WTC11 (cell line): ENCODE results near the gene AZIN2. TPM values are rescaled to one million over a fixed set of nuclear protein-coding genes. Genes with fewer than 3 reads are reported as not detected.

Experiments used
- ATAC-seq: fragments of 200-7000 bp; cut with Tn5 transposase; 2 replicates; pipeline ENCODE4 v1.10.0; 2021; ENCODE audit warnings: mild to moderate bottlenecking, moderate library complexity
- CTCF ChIA-PET: fragments of 300-600 bp; sonication (Branson Sonifier 250); formaldehyde crosslinking; loops from one replicate; lab custom pipeline; 2021; ENCODE audit warnings: antibody characterized with exemption; lab: Charles Lee
- POLR2A ChIA-PET: fragments of 350-600 bp; sonication (Branson Sonifier 250); formaldehyde crosslinking; loops from one replicate; lab custom pipeline; 2021; ENCODE audit warnings: antibody characterized with exemption; lab: Charles Lee
- DNase-seq: peaks from one replicate; pipeline ENCODE4 v3.0.0; 2021; ENCODE audit warnings: low spot score
- H3K27ac Mint-ChIP-seq: 2 replicates; pipeline ENCODE4 v1.8.0; 2021; ENCODE audit warnings: mixed read lengths
- H3K27me3 Mint-ChIP-seq: 2 replicates; pipeline ENCODE4 v1.8.0; 2021; ENCODE audit warnings: low read depth, mild to moderate bottlenecking, moderate library complexity, mixed read lengths
- H3K36me3 Mint-ChIP-seq: 2 replicates; pipeline ENCODE4 v1.8.0; 2021; ENCODE audit warnings: mixed read lengths
- H3K4me1 Mint-ChIP-seq: 2 replicates; pipeline ENCODE4 v1.8.0; 2022; ENCODE audit warnings: mixed read lengths
- H3K4me3 Mint-ChIP-seq: 2 replicates; pipeline ENCODE4 v1.8.0; 2021; ENCODE audit warnings: mild to moderate bottlenecking, moderate library complexity, mixed read lengths
- H3K9me3 Mint-ChIP-seq: 2 replicates; pipeline ENCODE4 v1.8.0; 2021; ENCODE audit warnings: mixed read lengths
- AR ChIP-seq: fragments of 250-450 bp; sonication (Bioruptor Pico); IDR thresholded peaks from 2 replicates; pipeline ENCODE4 v1.9.0; 2021; ENCODE audit warnings: mild to moderate bottlenecking
- ARID4B ChIP-seq: sonication (generic); formaldehyde crosslinking; IDR thresholded peaks from 2 replicates; pipeline ENCODE4 v1.8.0; 2023; ENCODE audit warnings: missing genetic modification reagents, mild to moderate bottlenecking, borderline replicate concordance
- ATF1 ChIP-seq: sonication (generic); formaldehyde crosslinking; IDR thresholded peaks from 2 replicates; pipeline ENCODE4 v1.8.1; 2023; ENCODE audit warnings: mild to moderate bottlenecking, moderate library complexity, missing genetic modification reagents
- ATF2 ChIP-seq: sonication (generic); formaldehyde crosslinking; IDR thresholded peaks from 2 replicates; pipeline ENCODE4 v1.8.1; 2022; ENCODE audit warnings: low read depth, missing genetic modification reagents, borderline replicate concordance
- CREM ChIP-seq: sonication (generic); formaldehyde crosslinking; IDR thresholded peaks from 2 replicates; pipeline ENCODE4 v1.8.1; 2022; ENCODE audit warnings: mild to moderate bottlenecking, missing genetic modification reagents, moderate library complexity
- E2F1 ChIP-seq: sonication (generic); formaldehyde crosslinking; IDR thresholded peaks from 2 replicates; pipeline ENCODE4 v1.8.0; 2022; ENCODE audit warnings: mild to moderate bottlenecking, missing genetic modification reagents
- E2F5 ChIP-seq: sonication (generic); formaldehyde crosslinking; IDR thresholded peaks from 2 replicates; pipeline ENCODE4 v1.8.1; 2022; ENCODE audit warnings: mild to moderate bottlenecking, moderate library complexity, missing genetic modification reagents
- ELF4 ChIP-seq: sonication (generic); formaldehyde crosslinking; IDR thresholded peaks from 2 replicates; pipeline ENCODE4 v1.8.1; 2022; ENCODE audit warnings: low read depth, mild to moderate bottlenecking, moderate library complexity, missing genetic modification reagents
- ERG ChIP-seq: fragments of 250-450 bp; sonication (Bioruptor Pico); IDR thresholded peaks from 2 replicates; pipeline ENCODE4 v1.8.0; 2021; ENCODE audit warnings: mild to moderate bottlenecking
- GABPB1 ChIP-seq: sonication (generic); formaldehyde crosslinking; IDR thresholded peaks from 2 replicates; pipeline ENCODE4 v1.8.1; 2023; ENCODE audit warnings: mild to moderate bottlenecking, missing genetic modification reagents
- IRF1 ChIP-seq: sonication (generic); formaldehyde crosslinking; IDR thresholded peaks from 2 replicates; pipeline ENCODE4 v1.8.0; 2023; ENCODE audit warnings: missing genetic modification reagents
- MLX ChIP-seq: sonication (generic); formaldehyde crosslinking; IDR thresholded peaks from 2 replicates; pipeline ENCODE4 v1.8.1; 2023; ENCODE audit warnings: mild to moderate bottlenecking, missing genetic modification reagents, moderate library complexity
- NFE2L1 ChIP-seq: sonication (generic); formaldehyde crosslinking; IDR thresholded peaks from 2 replicates; pipeline ENCODE4 v1.8.1; 2023; ENCODE audit warnings: missing genetic modification reagents
- PRRX2 ChIP-seq: fragments of 250-450 bp; sonication (Bioruptor Pico); IDR thresholded peaks from 2 replicates; pipeline ENCODE4 v1.8.0; 2021; ENCODE audit warnings: mild to moderate bottlenecking
- ZNF423 ChIP-seq: fragments of 250-450 bp; sonication (Bioruptor Pico); IDR thresholded peaks from 2 replicates; pipeline ENCODE4 v2.1.2; 2022; ENCODE audit warnings: mild to moderate bottlenecking, moderate library complexity
- total RNA-seq: library from RNA; stranded (reverse); gene quantifications from 3 replicates; pipeline ENCODE4 v1.2.3, GENCODE V29; 2021

The AZIN2 gene
- total RNA-seq, 1 experiment from 2014 or later, result 1.7 TPM

GRCh38 chr1:33048426-33048825 is 32.5 kb upstream of the AZIN2 start:
- Mint-ChIP-seq H3K27me3 (peaks cover 4% of the 10 kb centered on the region), H3K36me3 (peaks cover 9% of the 10 kb centered on the region), H3K9me3 (peaks cover 19% of the 10 kb centered on the region), H3K4me3 (no peak overlapping the region), H3K27ac (no peak overlapping the region), H3K4me1 (peaks cover 12% of the 10 kb centered on the region)
- TF ChIP-seq GABPB1 (no peak), E2F1 (no peak), MLX (CRISPR knock-in tag) (no peak), ATF2 (CRISPR knock-in tag) (no peak), E2F5 (no peak), CREM (CRISPR knock-in tag) (no peak), ELF4 (CRISPR knock-in tag) (no peak), ATF1 (CRISPR knock-in tag) (no peak), ARID4B (CRISPR knock-in tag) (no peak), IRF1 (CRISPR knock-in tag) (no peak), NFE2L1 (CRISPR knock-in tag) (no peak), PRRX2 (CRISPR knock-in tag) (no peak), AR (CRISPR knock-in tag) (no peak)
- POLR2A ChIA-PET, result no interaction called here
- ATAC-seq, result no peak
- CTCF ChIA-PET, result no interaction called here
- no peak for DNase-seq

- ATAC-seq (no peak), DNase-seq (no peak)
- peaks cover 21% of the 10 kb centered on the region for H3K9me3 Mint-ChIP-seq
- H3K36me3 Mint-ChIP-seq, result peaks cover 11% of the 10 kb centered on the region
- peaks cover 4% of the 10 kb centered on the region for H3K27me3 Mint-ChIP-seq
- H3K27ac Mint-ChIP-seq, result no peak overlapping the region
- TF ChIP-seq AR (CRISPR knock-in tag), result no peak
- TF ChIP-seq ZNF423 (CRISPR knock-in tag), result no peak
- TF ChIP-seq ERG, result no peak
- peaks cover 12% of the 10 kb centered on the region for H3K4me1 Mint-ChIP-seq
- ChIA-PET CTCF (no interaction called here), POLR2A (no interaction called here)
- no peak overlapping the region for H3K4me3 Mint-ChIP-seq
Observed at GRCh38 chr1:33049371-33049770, 31.6 kb upstream of the AZIN2 start.
